Upper lobe of left lung (tissue), 4 donors: Measurements from ENCODE around the gene ZBTB7B.

Experiments
- CTCF ChIP-seq, 6 experiments: fragments of 450-650 bp in 4 of 6; fragments of 200-600 bp in 2 of 6; sonication (generic) in 2 of 6; IDR thresholded peaks; one replicate each; pipeline ENCODE4 v1.5.1; 2016 to 2019; ENCODE audit warnings: antibody characterized with exemption in 6 of 6
- POLR2A ChIP-seq, 4 donors: fragments of 450-650 bp; IDR thresholded peaks; one replicate each; pipeline ENCODE4 v1.5.1; 2016 to 2017; ENCODE audit warnings: antibody characterized with exemption in 4 of 4, mild to moderate bottlenecking in 2 of 4
- POLR2AphosphoS5 ChIP-seq, 2 donors: sonication (generic); formaldehyde crosslinking; IDR thresholded peaks; one replicate each; pipeline ENCODE4 v1.5.1; 2017; ENCODE audit warnings: antibody characterized with exemption in 2 of 2

GRCh38 chr1:155013632-155014031 lies 11.0 kb downstream of the ZBTB7B start:
- TF ChIP-seq CTCF (IDR thresholded peaks at IDR 0.05) (no peak), POLR2AphosphoS5 (IDR thresholded peaks at IDR 0.05) (no peak), POLR2A (IDR thresholded peaks at IDR 0.05) (no peak)
